ENCODE measurements around the gene OSBPL2.

- TF ChIP-seq CTCF (conservative IDR thresholded peaks at IDR 0.05; ENCODE audit: low read depth, low read length) (no peak), EZH2 (IDR thresholded peaks at IDR 0.05; ENCODE audit: borderline replicate concordance, low read depth, low read length, poor library complexity, severe bottlenecking) (no peak)
Measured at GRCh38 chr20:62269378-62269777, 31.1 kb downstream of the OSBPL2 start.
